HepG2 (cell line): ENCODE data around the gene YEATS4. TPM values are rescaled to one million over a fixed set of nuclear protein-coding genes. Genes with fewer than 3 reads are reported as not detected.

Experiments used
- AGO2 ChIP-seq: fragments of 200-400 bp; formaldehyde crosslinking; optimal IDR thresholded peaks from 2 replicates; pipeline ENCODE3; 2017; ENCODE audit warnings: mild to moderate bottlenecking, low read depth, low read length, moderate library complexity
- DNMT1 ChIP-seq: sonication (generic); formaldehyde crosslinking; IDR thresholded peaks from 2 replicates; pipeline ENCODE4 v1.5.1; 2020; ENCODE audit warnings: mild to moderate bottlenecking, missing genetic modification reagents
- E2F1 ChIP-seq: sonication (generic); formaldehyde crosslinking; IDR thresholded peaks from 2 replicates; pipeline ENCODE4 v1.5.0; 2020; ENCODE audit warnings: missing genetic modification reagents
- HIVEP1 ChIP-seq: sonication (generic); formaldehyde crosslinking; IDR thresholded peaks from 2 replicates; pipeline ENCODE4 v1.4.0; 2020; ENCODE audit warnings: mild to moderate bottlenecking, missing genetic modification reagents
- MIER2 ChIP-seq: IDR thresholded peaks from 2 replicates; pipeline ENCODE4 v1.6.1; 2016; ENCODE audit warnings: missing biosample characterization, missing genetic modification reagents
- ZBTB20 ChIP-seq: sonication (generic); formaldehyde crosslinking; IDR thresholded peaks from 2 replicates; pipeline ENCODE4 v1.8.1; 2023; ENCODE audit warnings: missing genetic modification reagents, low read depth, mild to moderate bottlenecking, borderline replicate concordance
- ZBTB40 ChIP-seq, 2 experiments: fragments of 450-650 bp in 1 of 2; sonication (generic) in 1 of 2; formaldehyde crosslinking in 1 of 2; IDR thresholded peaks; 2 replicates each; pipeline versions ENCODE4 v1.6.1 to v1.8.0; 2016 to 2022; ENCODE audit warnings: antibody characterized with exemption in 1 of 2, mild to moderate bottlenecking in 1 of 2, missing genetic modification reagents in 1 of 2
- ZNF121 ChIP-seq: sonication (generic); formaldehyde crosslinking; IDR thresholded peaks from 2 replicates; pipeline ENCODE4 v1.5.0; 2020; ENCODE audit warnings: mild to moderate bottlenecking, missing genetic modification reagents
- ZNF510 ChIP-seq: sonication (generic); formaldehyde crosslinking; IDR thresholded peaks from 2 replicates; pipeline ENCODE4 v1.4.0; 2020; ENCODE audit warnings: low read depth, mild to moderate bottlenecking, missing genetic modification reagents
- ZNF7 ChIP-seq: IDR thresholded peaks from 2 replicates; pipeline ENCODE4 v1.6.1; 2016; ENCODE audit warnings: missing biosample characterization, missing genetic modification reagents
- polyA plus RNA-seq, 8 experiments: library from polyadenylated mRNA; depleted of rRNA in 3 of 8; stranded (reverse) in 7 of 8; unstranded in 1 of 8; fragments of >200 nt; fragmentation: Illumina TruSeq in 4 of 8; extraction: Trizol in 4 of 8; gene quantifications; 2 replicates each; pipeline versions ENCODE4 v1.2.1 to v1.2.3, GENCODE V29; 2011 to 2016; ENCODE audit warnings: low read depth in 4 of 8, missing spikeins in 1 of 8, mixed read lengths in 1 of 8; ENCODE audit not compliant: insufficient read depth in 1 of 8
- total RNA-seq, 5 experiments: library from RNA; depleted of rRNA; stranded (reverse); fragments of >200 nt; fragmentation: Illumina TruSeq; extraction: Trizol; gene quantifications; 2 replicates each; pipeline ENCODE4 v1.2.3, GENCODE V29; 2016; ENCODE audit warnings: low read depth in 1 of 5

Gene YEATS4
- total and polyA plus RNA-seq, 2 of the 13 experiments (the other 11 are each of a cell fraction or from before 2014, with no cell fraction given) = 16.8 to 45.0 TPM

- TF ChIP-seq E2F1 (CRISPR knock-in tag) (no peak), AGO2 (no peak), DNMT1 (CRISPR knock-in tag) (0 out of 2 replicates have a peak, but pooled peaks have one; percentile 51), ZBTB20 (CRISPR knock-in tag) (no peak), ZBTB40 (IDR thresholded peaks at IDR 0.05) (no peak), ZBTB40 (CRISPR knock-in tag; IDR thresholded peaks at IDR 0.05) (no peak), ZNF121 (CRISPR knock-in tag) (no peak), MIER2 (CRISPR knock-in tag) (peak; percentile 77; the same call in 1 of the 2 replicates), ZNF7 (CRISPR knock-in tag) (no peak), ZNF510 (CRISPR knock-in tag) (peak; percentile 92; the same call in 1 of the 2 replicates), HIVEP1 (no peak)
Measured at GRCh38 chr12:69354556-69355187, 4.9 kb upstream of the YEATS4 start (continued).
